Astrocyte of the spinal cord (primary cell): ENCODE results near the gene NAP1L1.

ENCODE experiments used
- DNase-seq: peaks from one replicate; pipeline ENCODE4 v3.0.0; 2011; ENCODE audit warnings: low read depth, low spot score
- H3K4me3 ChIP-seq: 2 replicates; pipeline ENCODE4 v1.5.1; 2011; ENCODE audit warnings: low read depth, mild to moderate bottlenecking, low read length, moderate library complexity
- CTCF ChIP-seq: IDR thresholded peaks from 2 replicates; pipeline ENCODE4 v1.5.1; 2012; ENCODE audit warnings: low read depth, mild to moderate bottlenecking, low read length, inconsistent platforms
- in situ Hi-C: cut with HindIII; loops from 2 replicates; pipeline ENCODE4 v1.10.0; 2017; ENCODE audit warnings: low sequenced_read_pairs

Gene NAP1L1

DNA sequence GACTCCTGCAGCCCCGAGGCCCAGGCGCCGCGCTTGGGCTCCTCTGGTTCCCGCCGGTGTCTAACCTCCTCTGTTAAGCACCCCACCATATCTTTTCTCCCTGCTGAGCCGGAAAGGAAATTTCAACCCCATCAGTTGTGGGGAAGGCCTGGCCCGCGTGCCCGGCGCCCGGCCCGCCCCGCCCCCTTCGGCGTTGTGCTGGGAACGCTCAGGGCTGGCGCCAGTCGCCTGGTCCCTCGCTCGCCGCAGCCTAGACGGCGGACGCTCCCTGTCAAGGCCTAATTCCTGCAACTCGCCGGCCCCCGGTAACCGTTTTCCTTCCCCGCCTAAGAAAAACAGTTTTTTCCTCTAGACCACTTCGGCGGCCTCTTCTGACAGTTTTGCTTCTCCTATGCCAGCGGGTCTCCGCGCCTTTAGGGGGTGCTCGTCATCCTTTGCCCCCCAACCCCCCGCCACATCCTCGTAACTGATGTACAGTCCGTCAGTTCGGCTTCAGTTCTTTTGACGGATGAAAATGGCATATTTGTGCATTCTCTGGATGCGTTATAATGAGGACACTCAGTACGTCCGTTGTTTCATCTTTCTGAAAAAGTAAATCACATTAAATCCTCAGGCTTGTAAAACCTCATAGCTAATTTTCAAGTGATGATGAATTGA, 506 bp upstream of the NAP1L1 start:
- no peak for DNase-seq
- peak overlapping the region; percentile 83 for H3K4me3 ChIP-seq
- in situ Hi-C loops, result no loop called here
- TF ChIP-seq CTCF, result peak; percentile 42

DNA sequence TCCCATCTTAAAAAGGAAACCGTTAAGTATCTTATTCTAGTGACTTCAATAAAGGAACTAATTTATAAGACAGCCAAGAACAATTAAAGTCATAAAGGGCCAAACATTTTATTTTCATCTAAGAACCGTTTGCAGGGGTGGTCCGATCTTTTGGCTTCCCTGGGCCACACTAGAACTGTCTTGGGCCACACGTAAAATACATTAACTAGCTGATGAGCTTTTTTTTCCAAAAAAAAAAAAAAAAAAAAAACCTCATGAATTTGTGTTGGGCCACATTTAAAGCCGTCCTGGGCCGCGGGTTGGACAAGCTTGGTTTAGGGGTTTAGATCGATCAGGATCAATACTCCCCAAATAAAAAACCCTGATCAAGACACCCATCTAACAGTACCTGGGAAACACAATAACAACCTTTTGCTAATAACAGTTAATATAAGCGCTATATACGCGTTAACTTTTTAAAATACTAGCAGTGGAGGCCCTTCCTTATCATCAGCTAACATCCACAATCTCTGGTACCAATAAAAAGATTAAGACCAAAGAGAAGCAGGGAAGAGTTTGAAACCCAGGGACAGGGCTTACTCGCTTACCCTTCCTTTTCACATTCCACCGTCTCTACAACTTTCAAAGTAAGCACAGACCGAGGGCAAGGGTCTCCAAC, 1.1 kb downstream of the NAP1L1 start:
- in situ Hi-C loops, result no loop called here
- TF ChIP-seq CTCF, result no peak
- no peak for DNase-seq
- peak overlapping the region; percentile 83 for H3K4me3 ChIP-seq

GRCh38 chr12:76081909-76082308, 2.6 kb downstream of the NAP1L1 start:
- no peak overlapping the region for H3K4me3 ChIP-seq
- TF ChIP-seq CTCF, result no peak
- in situ Hi-C loops, result no loop called here
- DNase-seq, result no peak

DNA sequence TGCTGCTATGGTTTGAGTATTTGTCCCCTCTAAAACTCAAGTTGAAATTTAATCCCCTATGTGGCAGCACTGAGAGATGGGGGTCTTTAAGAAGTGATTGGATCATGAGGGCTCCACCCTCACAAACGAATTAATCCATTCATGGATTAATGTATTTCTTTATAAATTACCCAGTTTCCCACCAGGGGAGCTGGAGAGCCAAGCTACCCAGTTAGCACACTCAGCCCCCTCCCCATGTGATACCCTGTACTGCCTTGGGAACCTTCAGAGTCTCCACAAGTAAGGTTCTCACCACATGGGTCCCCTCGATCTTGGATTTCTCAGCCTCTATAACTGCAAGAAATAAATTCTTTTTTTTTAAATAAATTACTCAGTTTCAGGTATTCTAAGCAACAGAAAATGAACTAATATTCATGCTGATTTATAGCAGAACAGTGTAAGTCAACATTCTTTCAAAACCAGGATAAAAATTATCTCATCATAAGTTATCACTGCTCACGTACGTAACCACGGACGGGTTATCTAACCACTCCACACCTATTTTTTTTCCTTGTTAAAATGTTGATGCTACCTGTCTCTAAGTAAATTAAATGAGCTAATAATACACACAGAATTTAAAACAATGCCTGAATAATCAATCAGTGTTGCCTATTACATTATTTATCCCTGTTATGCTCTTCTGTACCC, 3.6 kb downstream of the NAP1L1 start:
- H3K4me3 ChIP-seq, result no peak overlapping the region
- no peak for DNase-seq
- TF ChIP-seq CTCF, result peak; percentile 18
- in situ Hi-C loops, result no loop called here

- no peak for DNase-seq
- TF ChIP-seq CTCF, result no peak
- in situ Hi-C loops, result no loop called here
- no peak overlapping the region for H3K4me3 ChIP-seq
These were observed 4.3 kb downstream of the NAP1L1 start for GRCh38 chr12:76080017-76080728.

- H3K4me3 ChIP-seq, result no peak overlapping the region
- TF ChIP-seq CTCF, result no peak
- in situ Hi-C loops, result no loop called here
- DNase-seq, result no peak
These were observed 5.7 kb downstream of the NAP1L1 start for GRCh38 chr12:76078748-76079147.
